Hepatocyte (in vitro differentiated cells): ENCODE measurements around the gene RBM28. TPM values are rescaled to one million over a fixed set of nuclear protein-coding genes. Genes with fewer than 3 reads are reported as not detected.

Experiments used
- DNase-seq: peaks from one replicate; pipeline ENCODE4 v3.0.0-alpha.2; 2016; ENCODE audit warnings: low spot score
- H2AFZ ChIP-seq: fragments of 200-600 bp; sonication (generic); 2 replicates; pipeline ENCODE4 v1.6.0; 2016; ENCODE audit warnings: antibody characterized with exemption, mild to moderate bottlenecking
- H3K27ac ChIP-seq: fragments of 200-600 bp; sonication (generic); 2 replicates; pipeline ENCODE4 v1.5.1; 2016; ENCODE audit warnings: mild to moderate bottlenecking
- H3K27me3 ChIP-seq: fragments of 200-600 bp; sonication (generic); 2 replicates; pipeline ENCODE4 v1.6.1; 2016
- H3K36me3 ChIP-seq: fragments of 200-600 bp; sonication (generic); replicated peaks from 2 replicates; pipeline ENCODE4 v1.5.1; 2016; ENCODE audit warnings: low read depth; ENCODE audit not compliant: insufficient read depth
- H3K4me1 ChIP-seq: fragments of 200-600 bp; sonication (generic); 2 replicates; pipeline ENCODE4 v1.5.1; 2016; ENCODE audit warnings: mild to moderate bottlenecking, moderate library complexity; ENCODE audit not compliant: insufficient read depth
- H3K4me2 ChIP-seq: fragments of 200-600 bp; sonication (generic); 2 replicates; pipeline ENCODE4 v1.6.0; 2016
- H3K4me3 ChIP-seq: fragments of 200-600 bp; sonication (generic); 2 replicates; pipeline ENCODE4 v1.5.1; 2016; ENCODE audit warnings: mild to moderate bottlenecking
- H3K79me2 ChIP-seq: fragments of 200-600 bp; sonication (generic); 2 replicates; pipeline ENCODE4 v1.6.0; 2017; ENCODE audit warnings: mild to moderate bottlenecking
- H3K9me2 ChIP-seq: fragments of 200-600 bp; sonication (generic); replicated peaks from 2 replicates; pipeline ENCODE4 v1.6.0; 2017; ENCODE audit warnings: mild to moderate bottlenecking; ENCODE audit not compliant: insufficient read depth
- H3K9me3 ChIP-seq: fragments of 200-600 bp; sonication (generic); 2 replicates; pipeline ENCODE4 v1.5.1; 2016; ENCODE audit warnings: low read depth, mild to moderate bottlenecking
- H4K20me1 ChIP-seq: fragments of 200-600 bp; sonication (generic); 2 replicates; pipeline ENCODE4 v1.6.0; 2016; ENCODE audit warnings: mild to moderate bottlenecking; ENCODE audit not compliant: insufficient read depth, poor library complexity, severe bottlenecking
- EZH2 ChIP-seq: fragments of 200-600 bp; sonication (generic); IDR thresholded peaks from 2 replicates; pipeline ENCODE4 v1.6.1; 2016; ENCODE audit warnings: antibody characterized with exemption, mild to moderate bottlenecking, borderline replicate concordance
- EZH2phosphoT487 ChIP-seq: fragments of 200-600 bp; sonication (generic); IDR thresholded peaks from one replicate; pipeline ENCODE4 v1.6.1; 2018; ENCODE audit warnings: antibody characterized with exemption, mild to moderate bottlenecking, low read depth, moderate library complexity; ENCODE audit not compliant: unreplicated experiment, severe bottlenecking
- WGBS: methylation state at CpG from one replicate; pipeline ENCODE4 v1.1.6; 2016; ENCODE audit warnings: low lambda C conversion rate; ENCODE audit errors: missing lambda C conversion rate; 5-methylcytosine and 5-hydroxymethylcytosine counted together
- polyA plus RNA-seq: library from polyadenylated mRNA; unstranded; fragments of >200 nt; fragmentation: Nextera tagmentation; extraction: Ambion mirVana; gene quantifications from 2 replicates; pipeline ENCODE4 v1.2.1, GENCODE V29; 2016
- total RNA-seq: library from RNA; depleted of rRNA; stranded (reverse); fragments of >200 nt; gene quantifications from 2 replicates; pipeline ENCODE4 v1.2.3, GENCODE V29; 2014
- TF ChIP-seq, protein P1 (sequence below): fragments of 200-600 bp; sonication (generic); IDR thresholded peaks from 2 replicates; pipeline ENCODE4 v1.5.1; 2016; ENCODE audit warnings: antibody characterized with exemption, mild to moderate bottlenecking; ENCODE audit not compliant: poor library complexity

The RBM28 gene
- total and polyA plus RNA-seq, 2 experiments from 2014 or later: 19.3 to 26.4 TPM

GRCh38 chr7:128323459-128324367 lies 20.0 kb downstream of the RBM28 start:
- no peaks in the 10 kb centered on the region for H3K27me3 ChIP-seq
- H4K20me1 ChIP-seq: no peaks in the 10 kb centered on the region
- H3K4me1 ChIP-seq: no peaks in the 10 kb centered on the region
- TF ChIP-seq EZH2: no peak
- TF ChIP-seq, protein P1, sequence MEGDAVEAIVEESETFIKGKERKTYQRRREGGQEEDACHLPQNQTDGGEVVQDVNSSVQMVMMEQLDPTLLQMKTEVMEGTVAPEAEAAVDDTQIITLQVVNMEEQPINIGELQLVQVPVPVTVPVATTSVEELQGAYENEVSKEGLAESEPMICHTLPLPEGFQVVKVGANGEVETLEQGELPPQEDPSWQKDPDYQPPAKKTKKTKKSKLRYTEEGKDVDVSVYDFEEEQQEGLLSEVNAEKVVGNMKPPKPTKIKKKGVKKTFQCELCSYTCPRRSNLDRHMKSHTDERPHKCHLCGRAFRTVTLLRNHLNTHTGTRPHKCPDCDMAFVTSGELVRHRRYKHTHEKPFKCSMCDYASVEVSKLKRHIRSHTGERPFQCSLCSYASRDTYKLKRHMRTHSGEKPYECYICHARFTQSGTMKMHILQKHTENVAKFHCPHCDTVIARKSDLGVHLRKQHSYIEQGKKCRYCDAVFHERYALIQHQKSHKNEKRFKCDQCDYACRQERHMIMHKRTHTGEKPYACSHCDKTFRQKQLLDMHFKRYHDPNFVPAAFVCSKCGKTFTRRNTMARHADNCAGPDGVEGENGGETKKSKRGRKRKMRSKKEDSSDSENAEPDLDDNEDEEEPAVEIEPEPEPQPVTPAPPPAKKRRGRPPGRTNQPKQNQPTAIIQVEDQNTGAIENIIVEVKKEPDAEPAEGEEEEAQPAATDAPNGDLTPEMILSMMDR: no peak
- TF ChIP-seq EZH2phosphoT487: no peak
- H3K27ac ChIP-seq: no peak overlapping the region
- H3K9me2 ChIP-seq: no peaks in the 10 kb centered on the region
- DNase-seq: no peak
- no peaks in the 10 kb centered on the region for H3K36me3 ChIP-seq
- H2AFZ ChIP-seq: no peak overlapping the region
- H3K4me3 ChIP-seq: no peak overlapping the region
- 90% methylated on average over 10 of the region's 10 CpGs for WGBS
- no peak overlapping the region for H3K4me2 ChIP-seq
- H3K79me2 ChIP-seq: no peaks in the 10 kb centered on the region
- no peaks in the 10 kb centered on the region for H3K9me3 ChIP-seq

DNA sequence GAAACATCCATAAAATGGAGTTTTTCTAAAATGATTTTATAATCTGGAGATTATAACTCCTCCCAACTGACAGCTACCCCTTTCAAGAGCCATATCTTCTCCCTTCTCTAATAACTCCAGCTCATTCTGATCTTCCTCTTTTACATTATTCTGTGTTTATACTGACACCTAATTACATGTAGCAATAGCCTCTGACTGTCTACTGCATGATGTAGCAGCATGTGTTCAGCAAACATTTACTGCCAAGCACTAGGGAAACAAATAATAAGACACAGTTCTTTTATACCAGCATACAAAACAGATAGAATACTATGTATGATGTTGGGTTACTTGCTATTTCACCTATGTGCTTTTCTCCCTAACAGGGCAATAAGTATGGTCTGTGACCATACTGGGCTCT lies 20.7 kb downstream of the RBM28 start:
- Histone ChIP-seq H3K4me1 (no peaks in the 10 kb centered on the region), H3K79me2 (no peaks in the 10 kb centered on the region), H3K4me3 (no peak overlapping the region)

GRCh38 chr7:128322040-128322643 lies 21.6 kb downstream of the RBM28 start:
- H3K79me2 ChIP-seq: no peaks in the 10 kb centered on the region
- H3K36me3 ChIP-seq: no peaks in the 10 kb centered on the region
- H3K27me3 ChIP-seq: no peaks in the 10 kb centered on the region
- 85% methylated on average over 3 of the region's 3 CpGs for WGBS
- TF ChIP-seq, protein P1: peak; percentile 57
- TF ChIP-seq EZH2: no peak
- H2AFZ ChIP-seq: no peak overlapping the region
- no peaks in the 10 kb centered on the region for H3K4me1 ChIP-seq
- H3K4me3 ChIP-seq: no peak overlapping the region
- H3K9me2 ChIP-seq: no peaks in the 10 kb centered on the region
- DNase-seq: peak; percentile 50
- no peak overlapping the region for H3K27ac ChIP-seq
- H3K4me2 ChIP-seq: no peak overlapping the region
- no peaks in the 10 kb centered on the region for H4K20me1 ChIP-seq
- no peaks in the 10 kb centered on the region for H3K9me3 ChIP-seq

More for the DNA sequence above, 20.7 kb downstream of the RBM28 start:
- Histone ChIP-seq H3K27me3 (no peaks in the 10 kb centered on the region), H3K9me3 (no peaks in the 10 kb centered on the region), H2AFZ (no peak overlapping the region), H3K9me2 (no peaks in the 10 kb centered on the region), H3K4me2 (no peak overlapping the region), H3K27ac (no peak overlapping the region), H4K20me1 (no peaks in the 10 kb centered on the region), H3K36me3 (no peaks in the 10 kb centered on the region)
- DNase-seq: no peak
- TF ChIP-seq EZH2 (no peak), EZH2phosphoT487 (no peak)
- TF ChIP-seq, protein P1: no peak
